SK-N-SH treated with all-trans-retinoic acid at 6 μM for 48 hours (cell line): ENCODE measurements around the gene GFRA1.

ENCODE experiments used
- ATAC-seq: fragments of 200-7000 bp; cut with Tn5 transposase; 3 replicates; pipeline ENCODE4 v1.9.1; 2020; ENCODE audit warnings: mild to moderate bottlenecking, moderate library complexity
- ARNTL ChIP-seq: fragments of 450-650 bp; formaldehyde crosslinking; IDR thresholded peaks from 2 replicates; pipeline ENCODE4 v1.5.0; 2020; ENCODE audit warnings: low read depth, mild to moderate bottlenecking, moderate library complexity, borderline replicate concordance
- BACH2 ChIP-seq: fragments of 250-450 bp; sonication (Bioruptor Pico); IDR thresholded peaks from 2 replicates; pipeline ENCODE4 v1.9.0; 2021; ENCODE audit warnings: mild to moderate bottlenecking, borderline replicate concordance
- CREB5 ChIP-seq: fragments of 250-450 bp; sonication (Bioruptor Pico); IDR thresholded peaks from 2 replicates; pipeline ENCODE4 v1.5.1; 2020; ENCODE audit warnings: low read depth, mild to moderate bottlenecking, moderate library complexity
- CSDC2 ChIP-seq: fragments of 250-450 bp; sonication (Bioruptor Pico); IDR thresholded peaks from 2 replicates; pipeline ENCODE4 v1.5.0; 2020; ENCODE audit warnings: mild to moderate bottlenecking, moderate library complexity
- CSRNP3 ChIP-seq: fragments of 250-450 bp; sonication (Bioruptor Pico); IDR thresholded peaks from 2 replicates; pipeline ENCODE4 v1.5.1; 2021; ENCODE audit warnings: mild to moderate bottlenecking, moderate library complexity
- GLIS3 ChIP-seq: fragments of 250-450 bp; sonication (Bioruptor Pico); IDR thresholded peaks from 2 replicates; pipeline ENCODE4 v1.5.0; 2020; ENCODE audit warnings: mild to moderate bottlenecking, moderate library complexity
- OSR1 ChIP-seq: fragments of 250-450 bp; sonication (Bioruptor Pico); IDR thresholded peaks from 2 replicates; pipeline ENCODE4 v1.8.0; 2022; ENCODE audit warnings: moderate library complexity, mild to moderate bottlenecking, inconsistent platforms
- POU6F1 ChIP-seq: fragments of 250-450 bp; sonication (Bioruptor Pico); IDR thresholded peaks from 2 replicates; pipeline ENCODE4 v1.8.0; 2021; ENCODE audit warnings: low read depth, mild to moderate bottlenecking, moderate library complexity, borderline replicate concordance
- SNAI2 ChIP-seq: fragments of 250-450 bp; sonication (Bioruptor Pico); IDR thresholded peaks from 2 replicates; pipeline ENCODE4 v1.5.0; 2020; ENCODE audit warnings: mild to moderate bottlenecking, moderate library complexity
- TCF4 ChIP-seq: fragments of 250-450 bp; sonication (Bioruptor Pico); IDR thresholded peaks from 2 replicates; pipeline ENCODE4 v1.8.0; 2021; ENCODE audit warnings: mild to moderate bottlenecking, moderate library complexity, borderline replicate concordance
- TOX ChIP-seq: fragments of 250-450 bp; sonication (Bioruptor Pico); IDR thresholded peaks from 2 replicates; pipeline ENCODE4 v1.8.0; 2021; ENCODE audit warnings: mild to moderate bottlenecking, moderate library complexity, borderline replicate concordance
- TSHZ2 ChIP-seq: fragments of 250-450 bp; sonication (Bioruptor Pico); IDR thresholded peaks from 2 replicates; pipeline ENCODE4 v1.5.0; 2020; ENCODE audit warnings: mild to moderate bottlenecking, moderate library complexity
- ZC3H10 ChIP-seq: fragments of 250-450 bp; sonication (Bioruptor Pico); IDR thresholded peaks from 2 replicates; pipeline ENCODE4 v1.5.1; 2021; ENCODE audit warnings: mild to moderate bottlenecking, moderate library complexity
- ZFP3 ChIP-seq: fragments of 250-450 bp; sonication (Bioruptor Pico); IDR thresholded peaks from 2 replicates; pipeline ENCODE4 v1.5.0; 2020; ENCODE audit warnings: mild to moderate bottlenecking, moderate library complexity
- ZNF565 ChIP-seq: fragments of 450-650 bp; formaldehyde crosslinking; conservative IDR thresholded peaks from 2 replicates; pipeline ENCODE4 v1.5.0; 2020; ENCODE audit warnings: low read depth, mild to moderate bottlenecking, moderate library complexity
- ZNF70 ChIP-seq: fragments of 450-650 bp; formaldehyde crosslinking; IDR thresholded peaks from 2 replicates; pipeline ENCODE4 v1.5.0; 2020; ENCODE audit warnings: mild to moderate bottlenecking, moderate library complexity
- ZNF8 ChIP-seq: fragments of 450-650 bp; formaldehyde crosslinking; IDR thresholded peaks from 2 replicates; pipeline ENCODE4 v1.5.0; 2020; ENCODE audit warnings: mild to moderate bottlenecking, moderate library complexity

GFRA1 gene

GRCh38 chr10:116071453-116072148 is 201.4 kb downstream of the GFRA1 start (continued):
- TF ChIP-seq POU6F1 (CRISPR knock-in tag): no peak
- no peak for TF ChIP-seq CSDC2 (CRISPR knock-in tag)
- TF ChIP-seq ZNF8 (CRISPR knock-in tag): no peak
- TF ChIP-seq BACH2: no peak
- TF ChIP-seq TSHZ2 (CRISPR knock-in tag): no peak

- TF ChIP-seq TOX (CRISPR knock-in tag) (no peak), ZFP3 (no peak), ZNF565 (CRISPR knock-in tag) (no peak)
- no peak for ATAC-seq
Measured at GRCh38 chr10:116070743-116071320, 202.2 kb downstream of the GFRA1 start.

- no peak for TF ChIP-seq GLIS3 (CRISPR knock-in tag)
- no peak for TF ChIP-seq ARNTL
- TF ChIP-seq CSRNP3 (CRISPR knock-in tag): no peak
- no peak for TF ChIP-seq ZFP3
- no peak for TF ChIP-seq CSDC2 (CRISPR knock-in tag)
- TF ChIP-seq CREB5: no peak
- TF ChIP-seq ZNF565 (CRISPR knock-in tag): no peak
- no peak for TF ChIP-seq ZC3H10 (CRISPR knock-in tag)
- TF ChIP-seq ZNF70 (CRISPR knock-in tag): no peak
- no peak for TF ChIP-seq TCF4
- TF ChIP-seq TSHZ2 (CRISPR knock-in tag): no peak
- no peak for TF ChIP-seq SNAI2 (CRISPR knock-in tag)
- TF ChIP-seq OSR1 (CRISPR knock-in tag): no peak
- TF ChIP-seq, all 23 proteins: peak for 0
- ATAC-seq: no peak
Measured at GRCh38 chr10:116069856-116070255, 203.2 kb downstream of the GFRA1 start.

GRCh38 chr10:116067825-116068224 is 205.2 kb downstream of the GFRA1 start:
- no peak for TF ChIP-seq ZNF565 (CRISPR knock-in tag)
- no peak for TF ChIP-seq POU6F1 (CRISPR knock-in tag)
- TF ChIP-seq, all 23 proteins: peak for 0
- ATAC-seq: no peak
